Hematopoietic multipotent progenitor cell treated with erythropoietin and hydrocortisone succinate and interleukin-3 and kit ligand, for 8 days (in vitro differentiated cells): ENCODE results near the gene GSS.
"Not testable (repeated sequence)": the region's sequence is repeated elsewhere in the genome, so short reads cannot be mapped to it uniquely, and the experiment has no call there.

ENCODE experiments used
- DNase-seq: peaks from one replicate; pipeline ENCODE4 v3.0.0-alpha.2; 2015

Gene GSS

GRCh38 chr20:34942301-34942700 is 13.3 kb downstream of the GSS start:
- no peak for DNase-seq

DNA sequence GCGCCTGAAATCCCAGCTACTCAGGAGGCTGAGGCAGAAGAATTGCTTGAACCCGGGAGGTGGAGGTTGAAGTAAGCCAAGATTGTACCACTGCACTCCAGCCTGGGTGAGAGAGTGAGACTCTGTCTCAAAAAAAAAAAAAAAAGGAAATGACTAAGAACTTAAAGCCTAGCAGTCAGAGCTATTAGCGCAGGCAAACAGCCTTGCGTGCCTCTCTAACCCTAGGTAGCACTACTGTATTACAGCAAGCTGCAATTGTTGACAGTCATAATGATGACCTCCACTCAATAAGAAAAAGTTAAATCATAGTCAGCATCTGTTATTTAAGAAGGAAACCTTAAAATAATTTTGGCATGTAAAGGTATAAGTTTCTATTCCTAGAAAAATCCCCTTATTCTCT is 14.4 kb downstream of the GSS start:
- DNase-seq, result no peak

- DNase-seq, result no peak
Observed at GRCh38 chr20:34940081-34940481, 15.5 kb downstream of the GSS start.

- peak; percentile 90 for DNase-seq
Observed at GRCh38 chr20:34938466-34939163, 17.0 kb downstream of the GSS start.

GRCh38 chr20:34931771-34932170 is 23.8 kb downstream of the GSS start:
- no peak for DNase-seq

GRCh38 chr20:34928411-34928810 is 27.2 kb downstream of the GSS start:
- no peak for DNase-seq

DNA sequence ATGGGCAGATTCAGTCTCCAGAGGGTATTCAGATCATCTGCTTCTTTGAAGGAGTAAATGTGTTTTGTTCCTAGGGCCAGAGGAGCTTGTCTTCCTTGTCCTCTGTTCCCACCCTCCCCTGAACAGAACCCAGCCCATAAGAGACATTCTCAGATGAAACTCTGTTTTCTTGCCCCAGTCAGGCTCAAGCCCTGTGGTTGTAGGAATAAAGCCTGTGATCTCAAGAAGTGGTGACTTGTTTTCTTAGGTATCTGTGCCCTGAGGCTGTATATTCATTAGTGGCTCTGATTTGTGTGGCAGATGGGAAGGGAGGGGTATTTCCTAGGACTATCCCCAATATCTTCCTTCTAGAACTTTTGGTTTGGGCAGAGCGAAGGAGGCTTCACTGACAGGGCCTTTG is 27.9 kb downstream of the GSS start:
- DNase-seq, result no peak

- DNase-seq, result no peak
Observed at GRCh38 chr20:34926581-34926980, 29.0 kb downstream of the GSS start.

- DNase-seq, result no peak
Observed at GRCh38 chr20:34925981-34926380, 29.6 kb downstream of the GSS start.

DNA sequence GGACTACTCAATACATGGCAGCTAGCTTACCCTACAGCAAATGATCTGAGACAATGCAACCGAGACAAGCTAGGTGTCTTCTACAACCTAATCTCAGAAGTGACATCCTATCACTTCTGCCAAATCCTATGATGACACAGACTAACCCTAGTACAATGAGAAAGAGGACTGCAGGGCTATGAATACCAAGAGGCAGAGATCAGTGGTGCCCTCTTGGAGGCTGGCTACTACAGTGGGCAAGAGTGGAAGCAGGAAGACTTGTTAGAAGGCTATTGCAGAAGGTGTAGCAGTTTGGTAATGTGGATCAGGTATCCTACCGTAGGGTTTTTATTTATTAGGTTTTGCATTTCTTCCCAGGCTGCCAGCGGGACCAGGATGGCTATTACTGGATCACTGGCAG is 30.3 kb downstream of the GSS start:
- DNase-seq, result no peak

GRCh38 chr20:34923414-34923813 is 32.2 kb downstream of the GSS start:
- no peak for DNase-seq

DNA sequence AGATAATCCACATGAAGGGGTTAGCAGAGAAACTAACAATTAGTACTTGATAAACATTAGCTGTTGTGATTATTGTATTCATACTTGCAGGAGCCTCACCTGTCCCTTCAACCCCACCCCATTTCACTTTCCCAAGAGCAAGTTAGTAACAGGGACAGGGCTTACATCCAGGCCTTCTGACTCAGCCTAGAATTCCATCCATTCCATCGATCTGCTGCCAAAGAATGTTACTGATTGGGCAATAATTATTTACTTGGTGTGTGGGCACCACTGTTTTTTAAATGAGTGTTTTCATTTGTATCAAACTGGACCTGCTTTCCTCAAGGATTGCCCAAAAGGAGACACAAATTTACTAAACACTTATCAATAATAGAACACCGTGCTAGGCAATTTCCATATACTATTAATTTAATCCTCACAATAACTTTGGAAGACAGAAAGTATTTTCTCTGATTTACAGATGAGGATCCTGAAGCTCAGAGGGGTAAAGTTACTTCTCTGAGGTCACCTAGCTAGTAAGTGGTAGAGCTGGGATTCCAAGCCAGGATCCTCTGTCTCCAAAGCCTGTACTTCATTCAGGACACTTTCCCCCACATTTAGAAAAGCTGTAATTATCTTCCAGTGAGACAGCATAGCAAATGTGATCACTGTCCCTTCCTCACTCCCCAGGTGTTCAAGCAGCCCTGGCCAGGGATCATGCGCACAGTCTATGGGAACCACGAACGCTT is 32.8 kb downstream of the GSS start:
- no peak for DNase-seq

GRCh38 chr20:34921436-34921835 is 34.2 kb downstream of the GSS start:
- DNase-seq, result no peak

GRCh38 chr20:34920055-34920454 is 35.6 kb downstream of the GSS start:
- DNase-seq, result no peak

GRCh38 chr20:34916774-34917354 is 38.7 kb downstream of the GSS start:
- DNase-seq, result no peak

GRCh38 chr20:34915749-34916455 is 39.7 kb downstream of the GSS start:
- no peak for DNase-seq

DNA sequence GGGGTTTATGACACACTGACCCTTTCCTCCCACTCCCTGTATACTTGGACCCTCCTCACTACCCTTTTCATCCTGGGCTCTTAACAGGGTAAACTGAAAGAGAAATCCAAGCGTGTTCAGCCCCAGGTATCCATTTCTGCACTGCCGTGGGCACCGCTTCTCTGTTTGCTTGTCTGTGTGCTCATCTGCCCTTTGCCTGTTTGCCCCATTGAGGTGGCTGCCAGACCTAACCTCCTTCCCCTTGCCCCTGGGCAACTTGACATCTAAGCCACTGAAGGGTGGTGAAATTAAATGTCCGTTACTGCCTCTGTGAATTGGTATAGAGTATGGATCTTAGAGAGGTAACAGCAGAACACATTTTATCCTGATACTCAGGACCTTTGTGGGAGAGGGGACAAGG is 40.5 kb downstream of the GSS start:
- no peak for DNase-seq

- DNase-seq, result peak; percentile 66
Observed at GRCh38 chr20:34907616-34908469, 47.8 kb downstream of the GSS start.

- DNase-seq, result peak; percentile 81
Observed at GRCh38 chr20:34904202-34904621, 51.4 kb downstream of the GSS start.

DNA sequence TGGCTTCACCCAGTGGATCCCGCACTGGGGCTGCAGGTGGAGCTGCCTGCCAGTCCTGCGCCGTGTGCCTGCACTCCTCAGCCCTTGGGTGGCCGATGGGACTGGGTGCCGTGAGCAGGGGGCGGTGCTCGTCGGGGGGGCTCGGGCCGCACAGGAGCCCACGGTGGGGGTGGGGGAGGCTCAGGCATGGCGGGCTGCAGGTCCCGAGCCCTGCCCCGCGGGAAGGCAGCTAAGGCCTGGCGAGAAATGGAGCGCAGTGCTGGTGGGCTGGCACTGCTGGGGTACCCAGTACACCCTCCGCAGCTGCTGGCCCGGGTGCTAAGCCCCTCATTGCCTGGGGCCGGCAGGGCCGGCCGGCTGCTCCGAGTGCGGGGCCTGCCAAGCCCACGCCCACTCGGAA is 56.9 kb downstream of the GSS start:
- not testable (repeated sequence) for DNase-seq

DNA sequence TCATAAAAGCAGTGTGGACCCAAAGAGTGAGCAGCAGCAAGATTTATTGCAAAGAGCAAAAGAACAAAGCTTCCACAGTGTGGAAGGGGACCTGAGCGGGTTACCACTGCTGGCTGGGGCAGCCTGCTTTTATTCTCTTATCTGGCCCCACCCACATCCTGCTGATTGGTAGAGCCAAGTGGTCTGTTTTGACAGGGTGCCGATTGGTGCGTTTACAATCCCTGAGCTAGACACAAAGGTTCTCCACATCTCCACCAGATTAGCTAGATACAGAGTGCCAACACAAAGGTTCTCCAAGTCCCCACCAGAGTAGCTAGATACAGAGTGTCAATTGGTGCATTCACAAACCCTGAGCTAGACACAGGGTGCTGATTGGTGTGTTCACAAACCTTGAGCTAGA is 57.5 kb downstream of the GSS start:
- DNase-seq, result not testable (repeated sequence)

- DNase-seq, result no peak
Observed at GRCh38 chr20:34896086-34896621, 59.5 kb downstream of the GSS start.
